Liver (tissue), 9 donors: ENCODE measurements around the gene TKTL1. TPM values are rescaled to one million over a fixed set of nuclear protein-coding genes. Genes with fewer than 3 reads are reported as not detected.
A peak's percentile ranks its signal among the peaks of the same experiment; 100 is the strongest.

ENCODE experiments used
- DNase-seq: peaks from one replicate; pipeline ENCODE4 v3.0.0-alpha.2; 2017; ENCODE audit warnings: low spot score
- H3K27ac ChIP-seq, 2 donors: one replicate each; pipeline ENCODE4 v1.7.0; 2013; ENCODE audit warnings: inconsistent platforms in 2 of 2, low read length in 2 of 2, control low read depth in 1 of 2, low read depth in 1 of 2, mild to moderate bottlenecking in 1 of 2
- H3K27me3 ChIP-seq, 4 donors: one replicate each; pipeline versions ENCODE4 v1.6.1 to v1.7.0; 2013; ENCODE audit warnings: low read length in 3 of 4, inconsistent platforms in 1 of 4, mild to moderate bottlenecking in 1 of 4, moderate library complexity in 1 of 4; ENCODE audit not compliant: control insufficient read depth in 4 of 4, insufficient read depth in 4 of 4
- H3K36me3 ChIP-seq, 4 donors: one replicate each; pipeline versions ENCODE4 v1.6.1 to v1.7.0; 2013; ENCODE audit warnings: low read length in 3 of 4, mild to moderate bottlenecking in 3 of 4, low read depth in 1 of 4, moderate library complexity in 1 of 4; ENCODE audit not compliant: control insufficient read depth in 4 of 4, insufficient read depth in 3 of 4
- H3K4me1 ChIP-seq, 4 donors: one replicate each; pipeline versions ENCODE4 v1.6.1 to v1.7.0; 2013; ENCODE audit warnings: low read length in 3 of 4, mild to moderate bottlenecking in 3 of 4, moderate library complexity in 1 of 4; ENCODE audit not compliant: control insufficient read depth in 4 of 4, insufficient read depth in 4 of 4
- H3K4me3 ChIP-seq, 3 donors: one replicate each; pipeline versions ENCODE4 v1.6.1 to v1.7.0; 2013; ENCODE audit warnings: low read length in 3 of 3, control low read depth in 1 of 3, low read depth in 1 of 3, mild to moderate bottlenecking in 1 of 3
- H3K9ac ChIP-seq, 2 donors: one replicate each; pipeline ENCODE4 v1.7.0; 2013; ENCODE audit warnings: low read length in 2 of 2, mild to moderate bottlenecking in 2 of 2, moderate library complexity in 2 of 2, control low read depth in 1 of 2, low read depth in 1 of 2
- H3K9me3 ChIP-seq, 4 donors: one replicate each; pipeline versions ENCODE4 v1.6.1 to v1.7.0; 2013; ENCODE audit warnings: low read length in 3 of 4; ENCODE audit not compliant: control insufficient read depth in 4 of 4
- EGR1 ChIP-seq, 2 donors: IDR thresholded peaks; 2 replicates each; pipeline ENCODE4 v1.6.1; 2016 to 2018; ENCODE audit warnings: antibody characterized with exemption in 2 of 2, low read depth in 2 of 2
- FOXA1 ChIP-seq: IDR thresholded peaks from 2 replicates; pipeline ENCODE4 v1.6.1; 2016; ENCODE audit warnings: antibody characterized with exemption
- FOXA2 ChIP-seq: IDR thresholded peaks from 2 replicates; pipeline ENCODE4 v1.6.1; 2016; ENCODE audit warnings: antibody characterized with exemption
- GABPA ChIP-seq, 2 donors: IDR thresholded peaks in 1 of 2; conservative IDR thresholded peaks in 1 of 2; 2 replicates each; pipeline ENCODE4 v1.6.1; 2016; ENCODE audit warnings: antibody characterized with exemption in 2 of 2, mild to moderate bottlenecking in 1 of 2, moderate library complexity in 1 of 2
- HNF4A ChIP-seq, 2 donors: conservative IDR thresholded peaks; 2 replicates each; pipeline ENCODE4 v1.6.1; 2016; ENCODE audit warnings: antibody characterized with exemption in 2 of 2, mild to moderate bottlenecking in 2 of 2
- HNF4G ChIP-seq: IDR thresholded peaks from 2 replicates; pipeline ENCODE4 v1.6.1; 2016; ENCODE audit warnings: antibody characterized with exemption
- JUND ChIP-seq, 2 donors: IDR thresholded peaks; 2 replicates each; pipeline ENCODE4 v1.6.1; 2016; ENCODE audit warnings: antibody characterized with exemption in 2 of 2
- NR2F2 ChIP-seq: IDR thresholded peaks from 2 replicates; pipeline ENCODE4 v1.6.1; 2016; ENCODE audit warnings: antibody characterized with exemption
- RAD21 ChIP-seq, 2 donors: IDR thresholded peaks; 2 replicates each; pipeline ENCODE4 v1.6.1; 2016; ENCODE audit warnings: antibody characterized with exemption in 2 of 2, mild to moderate bottlenecking in 2 of 2
- RXRA ChIP-seq, 2 donors: IDR thresholded peaks; 2 replicates each; pipeline ENCODE4 v1.6.1; 2017 to 2018; ENCODE audit warnings: antibody characterized with exemption in 2 of 2, mild to moderate bottlenecking in 1 of 2
- SP1 ChIP-seq: IDR thresholded peaks from 2 replicates; pipeline ENCODE4 v1.6.1; 2018; ENCODE audit warnings: antibody characterized with exemption, mild to moderate bottlenecking
- TAF1 ChIP-seq: conservative IDR thresholded peaks from 2 replicates; pipeline ENCODE4 v1.6.1; 2016; ENCODE audit warnings: antibody characterized with exemption, mild to moderate bottlenecking
- YY1 ChIP-seq: IDR thresholded peaks from 2 replicates; pipeline ENCODE4 v1.6.1; 2016; ENCODE audit warnings: antibody characterized with exemption, mild to moderate bottlenecking
- WGBS: extraction: QIAGEN DNeasy Blood & Tissue Kit; methylation state at CpG from one replicate; pipeline ENCODE4 v1.1.7; 2013; 5-methylcytosine and 5-hydroxymethylcytosine counted together
- polyA plus RNA-seq, 2 donors: library from polyadenylated mRNA; stranded (reverse) in 1 of 2; unstranded in 1 of 2; fragments of 200-250 nt in 1 of 2; fragments of >200 nt in 1 of 2; fragmentation: Nextera tagmentation in 1 of 2; extraction: Ambion mirVana in 1 of 2; gene quantifications; one replicate each; pipeline versions ENCODE4 v1.2.1 to v1.2.3, GENCODE V29; 2013 to 2015
- total RNA-seq, 2 donors: library from RNA; depleted of rRNA; stranded (reverse); fragments of >200 nt; gene quantifications; one replicate each; pipeline ENCODE4 v1.2.3, GENCODE V29; 2014
- TF ChIP-seq, protein P1 (sequence below): fragments of 150-350 bp; IDR thresholded peaks from 2 replicates; pipeline ENCODE4 v1.5.1; 2017; ENCODE audit warnings: improper control_type of control experiment, low read depth, low read length; ENCODE audit not compliant: missing input control
- TF ChIP-seq, protein P2 (sequence below): IDR thresholded peaks from 2 replicates; pipeline ENCODE4 v1.6.1; 2016; ENCODE audit warnings: antibody characterized with exemption
- TF ChIP-seq, protein P3 (sequence below): IDR thresholded peaks from 2 replicates; pipeline ENCODE4 v1.6.1; 2016; ENCODE audit warnings: antibody characterized with exemption
- donor health status: healthy.
- donor health status: healthy.
- donor health status: healthy.
- donor health status: healthy.
- donor health status: healthy.

TKTL1 gene
- total and polyA plus RNA-seq, 4 donors: under 0.01 TPM; not detected in 3

DNA sequence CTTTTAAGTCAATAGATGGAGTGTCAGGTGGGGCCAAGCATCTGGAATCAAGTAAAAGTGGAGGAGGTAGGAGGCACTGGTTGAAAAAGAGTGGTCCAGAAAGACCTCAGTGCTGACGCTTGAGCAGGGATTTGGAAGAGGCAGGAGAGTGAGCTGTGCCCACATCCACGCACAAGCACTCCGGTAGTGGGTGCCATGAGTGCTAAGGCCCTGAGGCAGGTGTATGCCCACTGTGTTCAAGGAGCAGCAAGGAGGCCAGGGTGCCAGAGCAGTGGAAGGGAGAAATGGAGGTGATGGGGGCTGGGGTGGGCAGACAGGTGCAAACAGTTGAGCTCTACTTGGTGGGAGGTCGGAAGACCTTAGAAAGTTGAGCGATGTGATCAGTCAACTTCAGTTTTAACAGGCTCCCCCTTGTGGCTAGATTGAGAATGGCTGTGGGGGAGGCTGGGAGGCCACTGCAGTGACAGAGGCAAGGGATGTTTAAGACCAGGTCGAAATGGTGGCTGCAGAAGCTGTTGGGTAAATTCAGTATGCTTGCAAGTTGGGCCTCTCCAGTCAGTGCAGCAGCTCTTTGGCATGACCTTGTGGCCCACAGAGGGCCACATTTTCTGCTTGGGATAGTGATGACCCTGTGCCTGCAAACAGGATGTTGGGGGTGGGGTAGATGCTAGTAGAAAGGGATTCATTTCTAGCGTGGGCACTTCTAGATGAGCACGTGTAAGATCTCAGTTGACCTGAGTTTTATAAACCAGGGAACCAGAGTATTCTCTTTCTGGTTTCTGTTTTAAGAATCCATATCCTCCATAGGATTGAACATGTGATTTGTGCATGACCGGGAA lies 12.7 kb downstream of the TKTL1 start:
- no peaks in the 10 kb centered on the region for H3K27me3 ChIP-seq

DNA sequence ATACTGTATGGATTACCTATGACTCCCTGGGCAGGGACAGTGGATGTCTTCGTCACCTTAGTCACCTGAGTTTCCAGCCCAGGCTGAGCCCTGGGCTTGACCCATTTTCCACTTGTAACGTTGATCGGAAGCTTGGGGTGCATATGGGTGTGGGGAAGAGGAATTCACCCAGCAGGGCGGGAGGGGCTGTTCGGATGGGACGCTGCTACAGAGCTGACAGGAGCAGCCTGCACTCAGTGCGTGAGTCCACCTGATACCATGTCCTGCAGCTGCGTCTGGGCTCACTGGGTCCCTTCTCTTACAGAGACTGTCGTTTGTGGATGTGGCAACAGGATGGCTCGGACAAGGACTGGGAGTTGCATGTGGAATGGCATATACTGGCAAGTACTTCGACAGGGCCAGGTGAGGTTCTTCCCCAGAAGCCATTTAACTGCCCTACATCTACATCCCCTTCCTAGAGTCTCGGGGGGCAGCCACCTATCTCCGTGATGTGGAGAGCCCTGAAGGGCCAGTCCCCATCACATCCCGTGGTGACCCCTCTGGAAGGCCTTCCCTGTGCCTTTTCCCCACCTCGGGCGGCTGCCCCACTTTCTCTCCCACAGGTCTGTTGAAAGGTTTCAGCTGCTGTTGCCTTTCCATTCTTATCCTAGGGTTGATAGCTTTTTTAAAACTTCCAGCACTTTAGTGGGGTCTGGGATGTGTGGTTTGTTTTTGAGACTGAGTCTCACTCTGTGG lies 13.6 kb downstream of the TKTL1 start:
- Histone ChIP-seq H3K9ac (no peak overlapping the region), H3K27ac (no peak overlapping the region), H3K27me3 (no peaks in the 10 kb centered on the region), H3K4me3 (no peak overlapping the region), H3K4me1 (peaks cover 0 to 5% (median under 1%) of the 10 kb centered on the region in 4 donors), H3K36me3 (no peaks in the 10 kb centered on the region), H3K9me3 (no peaks in the 10 kb centered on the region)
- TF ChIP-seq FOXA2: no peak
- DNase-seq: no peak
- 84% methylated on average over 16 of the region's 16 CpGs for WGBS

More for the DNA sequence above, 12.7 kb downstream of the TKTL1 start:
- Histone ChIP-seq H3K27ac (no peak overlapping the region), H3K4me1 (peaks cover 0 to 5% (median under 1%) of the 10 kb centered on the region in 4 donors), H3K4me3 (no peak overlapping the region), H3K9me3 (no peaks in the 10 kb centered on the region), H3K9ac (no peak overlapping the region), H3K36me3 (no peaks in the 10 kb centered on the region)
- no peak for TF ChIP-seq TAF1
- no peak for TF ChIP-seq YY1
- TF ChIP-seq FOXA2: no peak
- TF ChIP-seq FOXA1: no peak
- no peak for TF ChIP-seq RXRA (IDR thresholded peaks at IDR 0.05)
- peak; percentile 56 to 78 for TF ChIP-seq RAD21 (IDR thresholded peaks at IDR 0.05)
- no peak for TF ChIP-seq SP1
- no peak for TF ChIP-seq NR2F2
- TF ChIP-seq, protein P1, sequence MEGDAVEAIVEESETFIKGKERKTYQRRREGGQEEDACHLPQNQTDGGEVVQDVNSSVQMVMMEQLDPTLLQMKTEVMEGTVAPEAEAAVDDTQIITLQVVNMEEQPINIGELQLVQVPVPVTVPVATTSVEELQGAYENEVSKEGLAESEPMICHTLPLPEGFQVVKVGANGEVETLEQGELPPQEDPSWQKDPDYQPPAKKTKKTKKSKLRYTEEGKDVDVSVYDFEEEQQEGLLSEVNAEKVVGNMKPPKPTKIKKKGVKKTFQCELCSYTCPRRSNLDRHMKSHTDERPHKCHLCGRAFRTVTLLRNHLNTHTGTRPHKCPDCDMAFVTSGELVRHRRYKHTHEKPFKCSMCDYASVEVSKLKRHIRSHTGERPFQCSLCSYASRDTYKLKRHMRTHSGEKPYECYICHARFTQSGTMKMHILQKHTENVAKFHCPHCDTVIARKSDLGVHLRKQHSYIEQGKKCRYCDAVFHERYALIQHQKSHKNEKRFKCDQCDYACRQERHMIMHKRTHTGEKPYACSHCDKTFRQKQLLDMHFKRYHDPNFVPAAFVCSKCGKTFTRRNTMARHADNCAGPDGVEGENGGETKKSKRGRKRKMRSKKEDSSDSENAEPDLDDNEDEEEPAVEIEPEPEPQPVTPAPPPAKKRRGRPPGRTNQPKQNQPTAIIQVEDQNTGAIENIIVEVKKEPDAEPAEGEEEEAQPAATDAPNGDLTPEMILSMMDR: peak; percentile 74
- TF ChIP-seq, protein P2, sequence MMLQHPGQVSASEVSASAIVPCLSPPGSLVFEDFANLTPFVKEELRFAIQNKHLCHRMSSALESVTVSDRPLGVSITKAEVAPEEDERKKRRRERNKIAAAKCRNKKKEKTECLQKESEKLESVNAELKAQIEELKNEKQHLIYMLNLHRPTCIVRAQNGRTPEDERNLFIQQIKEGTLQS: no peak
- no peak for TF ChIP-seq JUND (IDR thresholded peaks at IDR 0.05)
- DNase-seq: peak; percentile 61
- WGBS: 52% methylated on average over 9 of the region's 9 CpGs

DNA sequence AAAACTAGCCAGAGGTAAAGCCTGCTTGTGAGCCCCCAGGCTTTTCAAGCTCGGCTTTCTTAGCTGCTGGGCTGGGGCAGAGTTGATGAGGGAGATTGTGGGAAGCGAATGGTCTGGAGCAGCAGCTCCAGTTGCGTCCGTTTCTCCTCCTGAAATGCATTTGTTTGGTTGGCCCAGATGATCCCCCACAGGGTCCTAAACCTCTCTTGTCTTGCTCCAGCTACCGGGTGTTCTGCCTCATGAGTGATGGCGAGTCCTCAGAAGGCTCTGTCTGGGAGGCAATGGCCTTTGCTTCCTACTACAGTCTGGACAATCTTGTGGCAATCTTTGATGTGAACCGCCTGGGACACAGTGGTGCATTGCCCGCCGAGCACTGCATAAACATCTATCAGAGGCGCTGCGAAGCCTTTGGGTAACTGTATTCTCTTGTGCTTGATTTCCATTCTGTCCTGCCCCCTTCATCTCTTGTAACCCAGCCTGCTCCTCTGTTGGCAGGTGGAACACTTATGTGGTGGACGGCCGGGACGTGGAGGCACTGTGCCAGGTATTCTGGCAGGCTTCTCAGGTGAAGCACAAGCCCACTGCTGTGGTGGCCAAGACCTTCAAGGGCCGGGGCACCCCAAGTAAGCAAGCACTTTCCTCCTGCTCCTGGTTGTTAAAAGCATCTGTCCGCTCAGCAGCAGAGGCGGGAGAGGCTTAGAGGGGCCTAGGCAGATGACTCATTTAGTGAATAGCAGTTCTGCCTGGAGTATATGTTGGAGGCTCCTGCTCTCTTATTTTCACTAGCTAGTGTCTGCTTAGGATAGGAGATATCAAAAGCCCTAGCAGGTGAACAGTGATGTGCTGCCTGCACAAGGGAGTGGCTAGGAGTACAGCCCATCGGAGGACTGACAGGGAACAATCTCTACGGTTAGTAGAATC lies 15.3 kb downstream of the TKTL1 start:
- Histone ChIP-seq H3K27me3 (peaks cover 0 to 3% (median 0%) of the 10 kb centered on the region in 4 donors), H3K9me3 (no peaks in the 10 kb centered on the region), H3K4me1 (peaks cover 0 to 5% (median under 1%) of the 10 kb centered on the region in 4 donors), H3K4me3 (no peak overlapping the region), H3K9ac (no peak overlapping the region), H3K36me3 (no peaks in the 10 kb centered on the region), H3K27ac (no peak overlapping the region)
- WGBS: 81% methylated on average over 19 of the region's 19 CpGs
- no peak for DNase-seq
- TF ChIP-seq JUND (IDR thresholded peaks at IDR 0.05) (no peak), TAF1 (no peak), RXRA (IDR thresholded peaks at IDR 0.05) (no peak), FOXA1 (no peak), NR2F2 (no peak), YY1 (no peak), SP1 (no peak), HNF4A (conservative IDR thresholded peaks at IDR 0.05) (no peak), FOXA2 (no peak), RAD21 (IDR thresholded peaks at IDR 0.05) (no peak), HNF4G (no peak), EGR1 (IDR thresholded peaks at IDR 0.05; ENCODE audit: low read depth in 2 of 2) (no peak), GABPA (IDR thresholded peaks at IDR 0.05 in 1 of 2, conservative IDR thresholded peaks at IDR 0.05 in 1 of 2) (no peak)
- TF ChIP-seq, protein P2: no peak
- TF ChIP-seq, protein P3, sequence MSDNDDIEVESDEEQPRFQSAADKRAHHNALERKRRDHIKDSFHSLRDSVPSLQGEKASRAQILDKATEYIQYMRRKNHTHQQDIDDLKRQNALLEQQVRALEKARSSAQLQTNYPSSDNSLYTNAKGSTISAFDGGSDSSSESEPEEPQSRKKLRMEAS: no peak
- TF ChIP-seq, protein P1: no peak
